ENCODE results near the gene AUH.

AUH gene

GRCh38 chr9:91289244-91289643, 72.5 kb downstream of the AUH start:
- DNase-seq: no peak

- no peak for DNase-seq
These were observed 75.9 kb downstream of the AUH start for GRCh38 chr9:91285729-91286353.

- DNase-seq: no peak
These were observed 79.4 kb downstream of the AUH start for GRCh38 chr9:91282292-91282691.

GRCh38 chr9:91279296-91280204, 82.2 kb downstream of the AUH start:
- no peak for DNase-seq

- no peak for DNase-seq
These were observed 85.2 kb downstream of the AUH start for GRCh38 chr9:91276513-91276912.

- DNase-seq: no peak
These were observed 86.1 kb downstream of the AUH start for GRCh38 chr9:91275655-91276054.

GRCh38 chr9:91274949-91275492, 86.7 kb downstream of the AUH start:
- no peak for DNase-seq

GRCh38 chr9:91273853-91274552, 87.7 kb downstream of the AUH start:
- DNase-seq: peak; percentile 38

- no peak for DNase-seq
These were observed 90.6 kb downstream of the AUH start for GRCh38 chr9:91271156-91271555.

GRCh38 chr9:91269907-91270491, 91.7 kb downstream of the AUH start:
- no peak for DNase-seq

GRCh38 chr9:91266448-91266847, 95.3 kb downstream of the AUH start:
- DNase-seq: no peak

GRCh38 chr9:91265514-91265913, 96.2 kb downstream of the AUH start:
- DNase-seq: no peak

- DNase-seq: no peak
These were observed 100.3 kb downstream of the AUH start for GRCh38 chr9:91261417-91261816.

- no peak for DNase-seq
These were observed 102.6 kb downstream of the AUH start for GRCh38 chr9:91259162-91259561.

GRCh38 chr9:91258451-91258850, 103.3 kb downstream of the AUH start:
- no peak for DNase-seq

- no peak for DNase-seq
These were observed 105.5 kb downstream of the AUH start for GRCh38 chr9:91256235-91256634.

GRCh38 chr9:91255327-91255726, 106.4 kb downstream of the AUH start:
- DNase-seq: no peak

- DNase-seq: no peak
These were observed 108.2 kb downstream of the AUH start for GRCh38 chr9:91253488-91253887.

- no peak for DNase-seq
These were observed 113.0 kb downstream of the AUH start for GRCh38 chr9:91248707-91249106.

GRCh38 chr9:91247278-91247677, 114.4 kb downstream of the AUH start:
- DNase-seq: no peak

- no peak for DNase-seq
These were observed 114.9 kb downstream of the AUH start for GRCh38 chr9:91246846-91247245.

GRCh38 chr9:91245431-91246313, 116.0 kb downstream of the AUH start:
- DNase-seq: peak; percentile 46

All from NCI-H226 (cell line).